ENCODE measurements around the gene WDHD1.
"Not testable (repeated sequence)": the region's sequence is repeated elsewhere in the genome, so short reads cannot be mapped to it uniquely, and the experiment has no call there.

WDHD1 gene

GRCh38 chr14:54952803-54953202 is 74.1 kb downstream of the WDHD1 start:
- DNase-seq = not testable (repeated sequence)

GRCh38 chr14:54947230-54947629 is 79.7 kb downstream of the WDHD1 start:
- no peak for DNase-seq

- DNase-seq = no peak
Observed at GRCh38 chr14:54946500-54946899, 80.4 kb downstream of the WDHD1 start.

GRCh38 chr14:54944737-54945391 is 82.0 kb downstream of the WDHD1 start:
- DNase-seq = no peak

GRCh38 chr14:54942913-54943312 is 84.0 kb downstream of the WDHD1 start:
- no peak for DNase-seq

- no peak for DNase-seq
Observed at GRCh38 chr14:54936816-54937215, 90.1 kb downstream of the WDHD1 start.

GRCh38 chr14:54935958-54936357 is 90.9 kb downstream of the WDHD1 start:
- no peak for DNase-seq

GRCh38 chr14:54935100-54935499 is 91.8 kb downstream of the WDHD1 start:
- no peak for DNase-seq

GRCh38 chr14:54933006-54933405 is 93.9 kb downstream of the WDHD1 start:
- DNase-seq = no peak

- DNase-seq = no peak
Observed at GRCh38 chr14:54931598-54932340, 95.1 kb downstream of the WDHD1 start.

GRCh38 chr14:54931101-54931500 is 95.8 kb downstream of the WDHD1 start:
- no peak for DNase-seq

GRCh38 chr14:54929556-54929955 is 97.3 kb downstream of the WDHD1 start:
- DNase-seq = no peak

- no peak for DNase-seq
Observed at GRCh38 chr14:54928216-54928615, 98.7 kb downstream of the WDHD1 start.

- DNase-seq = no peak
Observed at GRCh38 chr14:54927551-54927950, 99.3 kb downstream of the WDHD1 start.

- DNase-seq = not testable (repeated sequence)
Observed at GRCh38 chr14:54926570-54926969, 100.3 kb downstream of the WDHD1 start.

GRCh38 chr14:54922598-54922997 is 104.3 kb downstream of the WDHD1 start:
- no peak for DNase-seq

- DNase-seq = peak; percentile 51
Observed at GRCh38 chr14:54920052-54920451, 106.8 kb downstream of the WDHD1 start.

- no peak for DNase-seq
Observed at GRCh38 chr14:54919330-54919729, 107.6 kb downstream of the WDHD1 start.

- DNase-seq = no peak
Observed at GRCh38 chr14:54918427-54918826, 108.5 kb downstream of the WDHD1 start.

- DNase-seq = no peak
Observed at GRCh38 chr14:54916101-54916500, 110.8 kb downstream of the WDHD1 start.

- DNase-seq = no peak
Observed at GRCh38 chr14:54909817-54910558, 116.9 kb downstream of the WDHD1 start.

- DNase-seq = not testable (repeated sequence)
Observed at GRCh38 chr14:54908973-54909372, 117.9 kb downstream of the WDHD1 start.

GRCh38 chr14:54908190-54908589 is 118.7 kb downstream of the WDHD1 start:
- DNase-seq = no peak

GRCh38 chr14:54906075-54906474 is 120.8 kb downstream of the WDHD1 start:
- no peak for DNase-seq

All from NCI-H2081 treated with DMSO at 0.1 percent for 48 hours (cell line).